Vagina (tissue), 2 donors: ENCODE data around the gene PYDC1. TPM values are rescaled to one million over a fixed set of nuclear protein-coding genes. Genes with fewer than 3 reads are reported as not detected.

ENCODE experiments used
- DNase-seq, 2 donors: peaks; one replicate each; pipeline ENCODE4 v3.0.0-alpha.2; 2017; ENCODE audit errors: extremely low spot score in 2 of 2
- H3K27ac ChIP-seq: fragments of 200-600 bp; sonication (generic); one replicate; pipeline ENCODE4 v1.5.1; 2019
- H3K27me3 ChIP-seq: fragments of 200-600 bp; sonication (generic); one replicate; pipeline ENCODE4 v1.5.1; 2019
- H3K36me3 ChIP-seq, 2 donors: fragments of 200-600 bp; sonication (generic); one replicate each; pipeline ENCODE4 v1.5.1; 2017 to 2019
- H3K4me1 ChIP-seq: fragments of 200-600 bp; sonication (generic); one replicate; pipeline ENCODE4 v1.5.1; 2019
- H3K4me3 ChIP-seq, 2 donors: fragments of 200-600 bp; sonication (generic); 1 replicate in 1 of 2; 2 replicates in 1 of 2; pipeline ENCODE4 v1.5.1; 2016 to 2019
- H3K9me3 ChIP-seq: fragments of 200-600 bp; sonication (generic); one replicate; pipeline ENCODE4 v1.5.1; 2019
- CTCF ChIP-seq, 3 experiments: fragments of 450-650 bp in 2 of 3; fragments of 200-600 bp in 1 of 3; sonication (generic) in 1 of 3; IDR thresholded peaks; one replicate each; pipeline ENCODE4 v1.5.1; 2017 to 2019; ENCODE audit warnings: antibody characterized with exemption in 3 of 3, mild to moderate bottlenecking in 2 of 3, moderate library complexity in 2 of 3
- POLR2A ChIP-seq, 2 donors: fragments of 450-650 bp; IDR thresholded peaks; one replicate each; pipeline ENCODE4 v1.6.1; 2017; ENCODE audit warnings: antibody characterized with exemption in 2 of 2, mild to moderate bottlenecking in 2 of 2, moderate library complexity in 2 of 2
- POLR2AphosphoS5 ChIP-seq, 2 donors: sonication (generic); formaldehyde crosslinking; IDR thresholded peaks; one replicate each; pipeline ENCODE4 v1.9.0; 2017; ENCODE audit warnings: antibody characterized with exemption in 2 of 2, mild to moderate bottlenecking in 2 of 2, low read depth in 1 of 2; ENCODE audit not compliant: insufficient read depth in 1 of 2
- intact Hi-C: fragments of 100-400 bp; cut with DNase I; formaldehyde crosslinking; loops from one replicate; pipeline ENCODE4 v1.15.1; 2023
- total RNA-seq: library from RNA; depleted of rRNA; stranded (reverse); fragments of >200 nt; gene quantifications from one replicate; pipeline ENCODE4 v1.2.3, GENCODE V29; 2016

The PYDC1 gene
- total RNA-seq, 1 donor from 2014 or later: not detected

GRCh38 chr16:31193874-31194273 is 23.1 kb downstream of the PYDC1 start:
- H3K27me3 ChIP-seq: no peaks in the 10 kb centered on the region
- H3K4me3 ChIP-seq: no peak overlapping the region
- TF ChIP-seq POLR2A (IDR thresholded peaks at IDR 0.05): no peak
- no peak for DNase-seq
- no peaks in the 10 kb centered on the region for H3K4me1 ChIP-seq
- intact Hi-C loops: no loop called here
- no peak overlapping the region for H3K27ac ChIP-seq
- H3K36me3 ChIP-seq: peaks cover 0 to 73% of the 10 kb centered on the region in 2 donors
- H3K9me3 ChIP-seq: no peaks in the 10 kb centered on the region

GRCh38 chr16:31192856-31193642 is 23.9 kb downstream of the PYDC1 start:
- peaks cover 0 to 81% of the 10 kb centered on the region in 2 donors for H3K36me3 ChIP-seq
- H3K4me3 ChIP-seq: no peak overlapping the region
- H3K27me3 ChIP-seq: no peaks in the 10 kb centered on the region
- no peak for TF ChIP-seq POLR2A (IDR thresholded peaks at IDR 0.05)
- intact Hi-C loops: no loop called here
- DNase-seq: no peak
- H3K4me1 ChIP-seq: no peaks in the 10 kb centered on the region
- H3K9me3 ChIP-seq: no peaks in the 10 kb centered on the region
- H3K27ac ChIP-seq: no peak overlapping the region

- peaks cover 4 to 93% of the 10 kb centered on the region in 2 donors for H3K36me3 ChIP-seq
- DNase-seq: no peak
- intact Hi-C loops: no loop called here
These were observed 25.1 kb downstream of the PYDC1 start for GRCh38 chr16:31191697-31192428.

GRCh38 chr16:31190818-31191444 is 26.0 kb downstream of the PYDC1 start:
- intact Hi-C loops: no loop called here
- H3K27ac ChIP-seq: no peak overlapping the region
- no peaks in the 10 kb centered on the region for H3K27me3 ChIP-seq
- H3K4me3 ChIP-seq: no peak overlapping the region
- H3K36me3 ChIP-seq: peaks cover 4 to 99% of the 10 kb centered on the region in 2 donors
- no peak for DNase-seq
- TF ChIP-seq POLR2A (IDR thresholded peaks at IDR 0.05) (no peak), POLR2AphosphoS5 (IDR thresholded peaks at IDR 0.05; ENCODE audit: insufficient read depth in 1 of 2, low read depth in 1 of 2) (no peak)
- H3K9me3 ChIP-seq: no peaks in the 10 kb centered on the region
- no peaks in the 10 kb centered on the region for H3K4me1 ChIP-seq

More at GRCh38 chr16:31191697-31192428, 25.1 kb downstream of the PYDC1 start:
- TF ChIP-seq POLR2A (IDR thresholded peaks at IDR 0.05): no peak
- no peak for TF ChIP-seq POLR2AphosphoS5 (IDR thresholded peaks at IDR 0.05; ENCODE audit: insufficient read depth in 1 of 2, low read depth in 1 of 2)
- no peak for TF ChIP-seq CTCF (IDR thresholded peaks at IDR 0.05)
- no peaks in the 10 kb centered on the region for H3K9me3 ChIP-seq
- no peak overlapping the region for H3K27ac ChIP-seq
- H3K4me3 ChIP-seq: no peak overlapping the region
- no peaks in the 10 kb centered on the region for H3K4me1 ChIP-seq
- H3K27me3 ChIP-seq: no peaks in the 10 kb centered on the region

- no peaks in the 10 kb centered on the region for H3K9me3 ChIP-seq
- H3K4me3 ChIP-seq: no peak overlapping the region
- no peaks in the 10 kb centered on the region for H3K4me1 ChIP-seq
- H3K27me3 ChIP-seq: no peaks in the 10 kb centered on the region
- intact Hi-C loops: no loop called here
- DNase-seq: no peak
- TF ChIP-seq POLR2A (IDR thresholded peaks at IDR 0.05) (no peak), POLR2AphosphoS5 (IDR thresholded peaks at IDR 0.05; ENCODE audit: insufficient read depth in 1 of 2, low read depth in 1 of 2) (no peak), CTCF (IDR thresholded peaks at IDR 0.05) (no peak)
- H3K27ac ChIP-seq: no peak overlapping the region
- H3K36me3 ChIP-seq: peaks cover 4 to 99% of the 10 kb centered on the region in 2 donors
These were observed 26.9 kb downstream of the PYDC1 start for GRCh38 chr16:31190061-31190460.

- peaks cover 4 to 99% of the 10 kb centered on the region in 2 donors for H3K36me3 ChIP-seq
- H3K4me1 ChIP-seq: peaks cover 2% of the 10 kb centered on the region
- H3K9me3 ChIP-seq: no peaks in the 10 kb centered on the region
- H3K4me3 ChIP-seq: no peak overlapping the region
- no peak overlapping the region for H3K27ac ChIP-seq
- intact Hi-C loops: loop anchor here (10.0 kb wide), 1 partner anchor 255 kb away; the partner anchor contains the start of gene ZNF843
- TF ChIP-seq CTCF (IDR thresholded peaks at IDR 0.05): no peak
- no peak for DNase-seq
- H3K27me3 ChIP-seq: no peaks in the 10 kb centered on the region
These were observed 27.5 kb downstream of the PYDC1 start for GRCh38 chr16:31189412-31189778.
